Keratinocyte (primary cell): ENCODE measurements around the gene CPA4. TPM values are rescaled to one million over a fixed set of nuclear protein-coding genes. Genes with fewer than 3 reads are reported as not detected.
"Not testable (repeated sequence)": the region's sequence is repeated elsewhere in the genome, so short reads cannot be mapped to it uniquely, and the experiment has no call there.

Experiments used
- DNase-seq: peaks from one replicate; pipeline ENCODE4 v3.0.0-alpha.2; 2011; ENCODE audit warnings: low read depth, missing footprints, low spot score
- FAIRE-seq: peaks from 2 replicates; lab custom pipeline; 2011; peaks lifted over from hg19 to GRCh38; lab: Jason Lieb, UNC
- H2AFZ ChIP-seq: 2 replicates; pipeline ENCODE4 v1.6.0; 2012; ENCODE audit warnings: low read length, control low read depth, inconsistent platforms; ENCODE audit not compliant: control insufficient read depth
- H3K27ac ChIP-seq: 2 replicates; pipeline ENCODE4 v1.5.1; 2011; ENCODE audit warnings: low read length; ENCODE audit not compliant: control insufficient read depth, insufficient read depth
- H3K27me3 ChIP-seq: 3 replicates; pipeline ENCODE4 v1.6.0; 2011; ENCODE audit warnings: low read length; ENCODE audit not compliant: control insufficient read depth, insufficient read depth; ENCODE audit errors: extremely low read depth
- H3K36me3 ChIP-seq, 2 experiments: 2 replicates in 1 of 2; 3 replicates in 1 of 2; pipeline ENCODE4 v1.5.1; 2011; ENCODE audit warnings: low read length in 2 of 2, mild to moderate bottlenecking in 1 of 2; ENCODE audit not compliant: control insufficient read depth in 2 of 2, insufficient read depth in 2 of 2; ENCODE audit errors: extremely low read depth in 1 of 2
- H3K4me1 ChIP-seq: 3 replicates; pipeline ENCODE4 v1.5.1; 2011; ENCODE audit warnings: low read length; ENCODE audit not compliant: control insufficient read depth, insufficient read depth; ENCODE audit errors: extremely low read depth
- H3K4me2 ChIP-seq: 3 replicates; pipeline ENCODE4 v1.6.0; 2011; ENCODE audit warnings: low read depth, low read length; ENCODE audit not compliant: control insufficient read depth, insufficient read depth; ENCODE audit errors: extremely low read depth
- H3K4me3 ChIP-seq, 3 experiments: fragments of 200-600 bp in 1 of 3; sonication (generic) in 1 of 3; 2 replicates in 2 of 3; 3 replicates in 1 of 3; pipeline ENCODE4 v1.5.1; 2011 to 2016; ENCODE audit warnings: low read length in 3 of 3, mild to moderate bottlenecking in 3 of 3, control low read depth in 2 of 3, inconsistent platforms in 1 of 3, low read depth in 1 of 3, mixed read lengths in 1 of 3, mixed run types in 1 of 3, moderate library complexity in 1 of 3; ENCODE audit not compliant: control insufficient read depth in 2 of 3, insufficient read depth in 2 of 3; ENCODE audit errors: extremely low read depth in 1 of 3
- H3K79me2 ChIP-seq: 2 replicates; pipeline ENCODE4 v1.6.0; 2012; ENCODE audit warnings: low read length; ENCODE audit not compliant: control insufficient read depth, insufficient read depth
- H3K9ac ChIP-seq: 3 replicates; pipeline ENCODE4 v1.6.0; 2011; ENCODE audit warnings: low read length; ENCODE audit not compliant: control insufficient read depth, insufficient read depth; ENCODE audit errors: extremely low read depth
- H3K9me1 ChIP-seq: 3 replicates; pipeline ENCODE4 v1.6.0; 2011; ENCODE audit warnings: low read length; ENCODE audit not compliant: control insufficient read depth, insufficient read depth; ENCODE audit errors: extremely low read depth
- H3K9me3 ChIP-seq: 2 replicates; pipeline ENCODE4 v1.5.1; 2012; ENCODE audit warnings: low read depth, low read length; ENCODE audit not compliant: control insufficient read depth
- H4K20me1 ChIP-seq: 3 replicates; pipeline ENCODE4 v1.6.0; 2011; ENCODE audit warnings: low read length; ENCODE audit not compliant: control insufficient read depth, insufficient read depth; ENCODE audit errors: extremely low read depth
- CTCF ChIP-seq, 3 experiments: IDR thresholded peaks in 1 of 3; conservative IDR thresholded peaks in 1 of 3; optimal IDR thresholded peaks in 1 of 3; 2 replicates in 2 of 3; 3 replicates in 1 of 3; pipeline versions ENCODE3 to v1.5.1; 2011; ENCODE audit warnings: low read length in 3 of 3, mild to moderate bottlenecking in 3 of 3, moderate library complexity in 2 of 3, control low read depth in 1 of 3, inconsistent platforms in 1 of 3; ENCODE audit not compliant: insufficient read depth in 2 of 3; ENCODE audit errors: extremely low read depth in 1 of 3
- EZH2 ChIP-seq: IDR thresholded peaks from one replicate; pipeline ENCODE4 v1.6.1; 2012; ENCODE audit warnings: inconsistent platforms, mild to moderate bottlenecking, low read length, moderate library complexity
- dilution Hi-C: fragments of 300-500 bp; cut with MboI; formaldehyde crosslinking; loops from one replicate; pipeline ENCODE4 v1.7.0; 2020; ENCODE audit warnings: low sequenced_read_pairs; ENCODE audit not compliant: extremely low pct_ligation_motif_present
- polyA plus RNA-seq, 5 experiments: library from polyadenylated mRNA; depleted of rRNA in 3 of 5; stranded (reverse) in 3 of 5; stranded (forward) in 1 of 5; unstranded in 1 of 5; fragments of >200 nt; gene quantifications; 1 replicate in 1 of 5; 2 replicates in 3 of 5; 3 replicates in 1 of 5; pipeline versions ENCODE4 v1.2.1 to v1.2.3, GENCODE V29; 2011 to 2012; ENCODE audit warnings: missing spikeins in 2 of 5, low read depth in 1 of 5, low replicate concordance in 1 of 5

The CPA4 gene
- polyA plus RNA-seq, 1 donor (not counting 4 experiments of a cell fraction or from before 2014, with no cell fraction given): 248 TPM

- TF ChIP-seq EZH2 (no peak), CTCF (optimal IDR thresholded peaks at IDR 0.05 in 1 of 3, IDR thresholded peaks at IDR 0.05 in 1 of 3, conservative IDR thresholded peaks at IDR 0.05 in 1 of 3; ENCODE audit: extremely low read depth in 1 of 3, insufficient read depth in 2 of 3, low read length in 3 of 3) (no peak)
- peaks cover 26 to 27% of the 10 kb centered on the region in 2 experiments for H3K36me3 ChIP-seq
Measured at GRCh38 chr7:130319541-130319940, 26.6 kb downstream of the CPA4 start.

GRCh38 chr7:130321542-130322229 lies 28.7 kb downstream of the CPA4 start:
- H3K79me2 ChIP-seq, H3K9ac ChIP-seq, dilution Hi-C loops, H3K4me3 ChIP-seq, H3K9me3 ChIP-seq, DNase-seq, H3K9me1 ChIP-seq, H3K27ac ChIP-seq, H2AFZ ChIP-seq, FAIRE-seq, H4K20me1 ChIP-seq, H3K4me2 ChIP-seq, H3K27me3 ChIP-seq, H3K4me1 ChIP-seq: not testable (repeated sequence)
- peaks cover 20 to 26% of the 10 kb centered on the region in 2 experiments for H3K36me3 ChIP-seq

More at GRCh38 chr7:130319541-130319940, 26.6 kb downstream of the CPA4 start:
- Histone ChIP-seq H3K79me2 (no peaks in the 10 kb centered on the region), H3K4me2 (no peak overlapping the region), H3K9ac (no peak overlapping the region), H3K27me3 (no peaks in the 10 kb centered on the region), H3K4me3 (no peak overlapping the region), H4K20me1 (no peaks in the 10 kb centered on the region), H3K9me3 (no peaks in the 10 kb centered on the region), H2AFZ (no peak overlapping the region), H3K27ac (no peak overlapping the region), H3K4me1 (peaks cover 4% of the 10 kb centered on the region), H3K9me1 (no peaks in the 10 kb centered on the region)
- DNase-seq (no peak), FAIRE-seq (no peak)
- dilution Hi-C loops: no loop called here
